HUES6 (cell line): ENCODE results near the gene C17orf107.

Experiments used
- H3K27ac ChIP-seq: 2 replicates; pipeline ENCODE4 v1.7.0; 2013; ENCODE audit warnings: low read depth, mild to moderate bottlenecking, low read length, inconsistent platforms
- H3K27me3 ChIP-seq: 2 replicates; pipeline ENCODE4 v1.6.1; 2013; ENCODE audit warnings: low read length; ENCODE audit not compliant: control insufficient read depth, insufficient read depth
- H3K36me3 ChIP-seq: 2 replicates; pipeline ENCODE4 v1.6.1; 2013; ENCODE audit warnings: low read length; ENCODE audit not compliant: control insufficient read depth, insufficient read depth
- H3K4me1 ChIP-seq: 2 replicates; pipeline ENCODE4 v1.6.1; 2013; ENCODE audit warnings: low read length; ENCODE audit not compliant: control insufficient read depth, insufficient read depth
- H3K4me3 ChIP-seq: 2 replicates; pipeline ENCODE4 v1.5.1; 2013; ENCODE audit warnings: low read depth, low read length
- H3K9ac ChIP-seq: one replicate; pipeline ENCODE4 v1.6.1; 2013; ENCODE audit warnings: mild to moderate bottlenecking, low read length
- H3K9me3 ChIP-seq: 2 replicates; pipeline ENCODE4 v1.6.1; 2013; ENCODE audit warnings: low read depth, low read length; ENCODE audit not compliant: control insufficient read depth, insufficient read depth

C17orf107 gene

DNA sequence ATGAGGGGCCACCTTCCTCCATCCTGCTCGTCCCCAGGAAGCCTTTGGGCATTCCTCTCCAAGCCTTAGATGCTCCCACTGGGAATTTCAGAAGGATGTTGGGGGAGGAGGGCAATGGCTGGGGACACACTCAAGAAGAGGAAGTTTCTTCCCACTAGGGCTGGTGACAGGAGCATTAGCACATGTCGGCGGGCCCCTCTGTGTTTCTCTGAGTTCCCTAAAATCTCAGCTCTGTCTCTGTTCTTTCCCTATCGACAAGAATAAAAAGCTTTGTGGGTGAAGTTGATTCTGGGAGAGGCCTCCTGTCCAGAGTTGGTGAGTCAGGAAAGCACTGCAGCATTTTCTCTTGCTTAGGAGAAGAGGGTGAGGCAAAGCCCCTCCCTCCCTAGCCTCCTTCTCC is 19.7 kb upstream of the C17orf107 start:
- H3K36me3 ChIP-seq = peaks cover 17% of the 10 kb centered on the region
- no peak overlapping the region for H3K4me3 ChIP-seq

DNA sequence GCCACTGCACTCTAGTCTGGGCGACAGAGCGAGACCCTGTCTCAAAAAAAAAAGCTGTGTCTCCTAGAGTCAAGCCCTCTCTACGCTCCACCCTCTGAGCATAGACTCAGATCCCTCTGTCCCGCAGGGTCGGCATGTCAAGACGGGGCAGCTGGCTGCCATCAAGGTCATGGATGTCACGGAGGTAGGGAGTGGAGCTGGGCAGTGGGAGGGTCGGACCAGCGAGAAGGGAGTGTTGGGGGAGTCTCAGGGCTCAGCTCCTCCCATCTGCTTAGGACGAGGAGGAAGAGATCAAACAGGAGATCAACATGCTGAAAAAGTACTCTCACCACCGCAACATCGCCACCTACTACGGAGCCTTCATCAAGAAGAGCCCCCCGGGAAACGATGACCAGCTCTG is 18.5 kb upstream of the C17orf107 start:
- Histone ChIP-seq H3K4me3 (no peak overlapping the region), H3K27me3 (no peaks in the 10 kb centered on the region), H3K36me3 (peaks cover 29% of the 10 kb centered on the region), H3K9me3 (no peaks in the 10 kb centered on the region), H3K4me1 (peaks cover 7% of the 10 kb centered on the region; the same call in 1 of the 2 replicates), H3K27ac (no peak overlapping the region), H3K9ac (no peak overlapping the region)

More for the DNA sequence above, 19.7 kb upstream of the C17orf107 start:
- Histone ChIP-seq H3K27ac (no peak overlapping the region), H3K9me3 (no peaks in the 10 kb centered on the region), H3K27me3 (no peaks in the 10 kb centered on the region), H3K4me1 (peaks cover 7% of the 10 kb centered on the region; the same call in 1 of the 2 replicates), H3K9ac (no peak overlapping the region)

DNA sequence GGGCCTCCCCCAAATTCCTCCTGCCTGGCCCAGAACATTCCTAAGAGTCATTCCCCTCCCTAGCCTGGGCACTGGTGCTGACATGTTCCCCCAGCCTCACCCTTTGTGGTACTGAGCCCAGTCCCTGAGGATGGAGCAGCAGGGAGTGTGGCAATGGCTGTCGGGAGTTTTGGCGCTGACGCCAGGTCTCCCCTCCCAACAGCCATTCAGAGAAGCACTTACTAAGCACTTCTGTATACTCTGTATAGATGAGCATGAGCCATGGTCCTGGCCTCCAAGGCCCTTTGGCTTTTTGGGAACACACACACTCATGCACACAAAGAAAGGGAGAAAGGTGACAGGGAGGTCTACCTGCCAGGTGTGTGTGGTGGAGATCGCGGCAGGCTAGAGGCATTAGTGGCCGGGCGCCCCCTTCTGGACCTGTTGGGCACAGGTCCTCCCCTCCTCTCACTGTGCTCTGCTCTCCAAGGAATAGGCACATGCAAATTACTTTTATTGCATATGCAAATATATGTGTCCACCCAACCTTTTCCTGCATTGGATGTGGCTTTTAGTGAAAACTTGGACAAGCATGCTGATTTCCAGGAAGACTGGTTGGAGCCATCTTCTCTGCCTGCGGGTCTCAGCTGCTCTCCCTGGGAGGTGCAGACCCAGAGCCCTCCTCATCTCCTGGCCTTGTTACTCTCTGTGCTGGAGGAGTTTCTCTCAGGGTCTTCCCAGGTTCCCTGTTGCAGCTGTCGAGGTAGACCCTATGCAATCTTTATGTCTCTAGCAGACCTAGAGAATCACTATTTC is 17.4 kb upstream of the C17orf107 start:
- no peak overlapping the region for H3K27ac ChIP-seq
- peaks cover 40% of the 10 kb centered on the region for H3K36me3 ChIP-seq

DNA sequence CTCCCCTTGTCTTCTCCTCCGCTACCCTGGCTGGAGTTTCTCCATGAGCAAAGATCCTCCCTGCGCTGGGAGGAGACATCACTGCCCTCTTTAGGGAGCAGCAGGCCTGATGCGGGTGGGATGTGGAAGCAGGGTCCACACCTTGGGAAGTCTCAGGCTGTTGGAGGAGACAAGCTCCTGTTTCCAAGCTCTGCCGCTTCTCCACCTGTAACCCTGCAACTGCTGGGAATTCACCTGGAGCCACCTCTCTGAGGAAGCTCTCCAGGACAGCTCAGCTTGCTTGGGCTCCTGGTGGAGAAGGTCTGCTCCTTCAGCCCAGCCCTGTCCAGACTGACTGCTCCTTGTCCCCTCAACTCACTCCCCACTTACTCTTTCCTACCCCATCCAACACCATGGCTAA is 14.8 kb upstream of the C17orf107 start:
- Histone ChIP-seq H3K9me3 (no peaks in the 10 kb centered on the region), H3K36me3 (peaks cover 48% of the 10 kb centered on the region), H3K27me3 (no peaks in the 10 kb centered on the region), H3K27ac (no peak overlapping the region), H3K9ac (no peak overlapping the region), H3K4me1 (peaks cover 7% of the 10 kb centered on the region; the same call in 1 of the 2 replicates), H3K4me3 (no peak overlapping the region)

More for the DNA sequence above, 17.4 kb upstream of the C17orf107 start:
- no peaks in the 10 kb centered on the region for H3K27me3 ChIP-seq
- peaks cover 7% of the 10 kb centered on the region; the same call in 1 of the 2 replicates for H3K4me1 ChIP-seq
- H3K4me3 ChIP-seq = no peak overlapping the region
- H3K9me3 ChIP-seq = no peaks in the 10 kb centered on the region
- H3K9ac ChIP-seq = no peak overlapping the region

DNA sequence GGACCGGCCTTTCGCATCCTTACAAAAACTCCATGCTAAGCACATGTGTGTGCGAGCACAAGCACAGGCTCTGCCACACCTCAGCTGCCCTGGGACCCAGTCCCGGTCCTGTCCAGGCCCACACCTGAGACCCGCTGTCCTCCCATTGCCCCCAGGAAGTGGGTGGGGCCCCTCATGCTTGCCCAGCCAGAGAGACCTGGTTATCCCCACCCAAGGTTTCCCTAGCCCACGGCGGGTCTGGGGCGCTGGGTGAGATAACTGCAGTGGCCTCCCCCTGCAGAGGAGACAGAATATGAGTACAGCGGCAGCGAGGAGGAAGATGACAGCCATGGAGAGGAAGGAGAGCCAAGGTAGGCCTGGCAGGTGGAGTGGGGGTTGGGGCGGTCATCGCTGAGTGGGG is 12.5 kb upstream of the C17orf107 start:
- H3K36me3 ChIP-seq = peaks cover 66% of the 10 kb centered on the region
- H3K4me1 ChIP-seq = peaks cover 4% of the 10 kb centered on the region; the same call in 1 of the 2 replicates
- H3K9ac ChIP-seq = no peak overlapping the region
- no peaks in the 10 kb centered on the region for H3K27me3 ChIP-seq
- no peak overlapping the region for H3K27ac ChIP-seq
- no peak overlapping the region for H3K4me3 ChIP-seq
- no peaks in the 10 kb centered on the region for H3K9me3 ChIP-seq

DNA sequence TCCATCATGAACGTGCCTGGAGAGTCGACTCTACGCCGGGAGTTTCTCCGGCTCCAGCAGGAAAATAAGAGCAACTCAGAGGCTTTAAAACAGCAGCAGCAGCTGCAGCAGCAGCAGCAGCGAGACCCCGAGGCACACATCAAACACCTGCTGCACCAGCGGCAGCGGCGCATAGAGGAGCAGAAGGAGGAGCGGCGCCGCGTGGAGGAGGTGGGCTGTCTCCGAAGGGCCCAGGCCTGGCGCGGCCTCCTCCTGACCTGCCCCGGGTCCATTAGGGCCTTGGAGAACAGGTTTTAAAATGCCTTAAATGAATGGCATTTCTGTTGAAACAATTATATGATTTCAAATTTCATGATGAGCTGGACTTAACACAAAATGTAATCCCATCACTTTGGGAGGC is 11.8 kb upstream of the C17orf107 start:
- Histone ChIP-seq H3K27me3 (no peaks in the 10 kb centered on the region), H3K9me3 (no peaks in the 10 kb centered on the region), H3K27ac (no peak overlapping the region), H3K4me1 (no peaks in the 10 kb centered on the region), H3K36me3 (peaks cover 66% of the 10 kb centered on the region), H3K4me3 (no peak overlapping the region), H3K9ac (no peak overlapping the region)

DNA sequence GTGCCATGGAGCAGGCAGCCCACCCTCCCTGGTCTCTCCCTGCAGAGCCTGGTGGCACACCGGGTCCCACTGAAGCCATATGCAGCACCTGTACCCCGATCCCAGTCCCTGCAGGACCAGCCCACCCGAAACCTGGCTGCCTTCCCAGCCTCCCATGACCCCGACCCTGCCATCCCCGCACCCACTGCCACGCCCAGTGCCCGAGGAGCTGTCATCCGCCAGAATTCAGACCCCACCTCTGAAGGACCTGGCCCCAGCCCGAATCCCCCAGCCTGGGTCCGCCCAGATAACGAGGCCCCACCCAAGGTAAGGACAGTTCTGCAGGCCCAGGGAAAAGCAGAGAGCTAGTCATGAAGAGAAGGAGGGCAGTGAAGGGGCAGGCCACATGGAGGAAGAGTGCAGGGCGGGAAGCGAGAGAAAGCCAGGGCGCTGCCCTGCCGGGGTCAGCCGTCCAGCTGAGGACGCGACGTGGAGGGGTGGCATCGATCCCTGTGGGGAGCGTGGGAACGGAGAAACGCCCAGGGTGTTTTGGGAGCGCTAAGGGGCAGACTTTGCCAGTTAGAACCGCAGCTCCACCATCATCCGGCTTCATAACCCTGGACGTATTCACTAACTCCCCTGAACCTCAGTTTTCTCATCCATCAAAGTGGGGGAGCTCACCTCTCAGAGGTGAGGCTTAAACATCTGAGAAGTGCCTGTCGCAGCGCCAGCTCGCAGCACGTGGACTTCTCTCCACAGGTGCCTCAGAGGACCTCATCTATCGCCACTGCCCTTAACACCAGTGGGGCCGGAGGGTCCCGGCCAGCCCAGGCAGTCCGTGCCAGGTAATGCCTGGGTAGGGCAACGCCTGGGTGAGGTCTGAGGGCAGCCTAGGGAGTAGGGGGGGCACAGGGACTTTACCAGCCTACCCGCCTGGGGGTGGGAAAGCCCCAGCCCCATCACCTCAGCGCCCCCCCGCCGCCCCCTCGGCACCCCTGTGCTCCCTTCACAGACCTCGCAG is 7.6 kb upstream of the C17orf107 start:
- H3K36me3 ChIP-seq = peaks cover 78% of the 10 kb centered on the region

DNA sequence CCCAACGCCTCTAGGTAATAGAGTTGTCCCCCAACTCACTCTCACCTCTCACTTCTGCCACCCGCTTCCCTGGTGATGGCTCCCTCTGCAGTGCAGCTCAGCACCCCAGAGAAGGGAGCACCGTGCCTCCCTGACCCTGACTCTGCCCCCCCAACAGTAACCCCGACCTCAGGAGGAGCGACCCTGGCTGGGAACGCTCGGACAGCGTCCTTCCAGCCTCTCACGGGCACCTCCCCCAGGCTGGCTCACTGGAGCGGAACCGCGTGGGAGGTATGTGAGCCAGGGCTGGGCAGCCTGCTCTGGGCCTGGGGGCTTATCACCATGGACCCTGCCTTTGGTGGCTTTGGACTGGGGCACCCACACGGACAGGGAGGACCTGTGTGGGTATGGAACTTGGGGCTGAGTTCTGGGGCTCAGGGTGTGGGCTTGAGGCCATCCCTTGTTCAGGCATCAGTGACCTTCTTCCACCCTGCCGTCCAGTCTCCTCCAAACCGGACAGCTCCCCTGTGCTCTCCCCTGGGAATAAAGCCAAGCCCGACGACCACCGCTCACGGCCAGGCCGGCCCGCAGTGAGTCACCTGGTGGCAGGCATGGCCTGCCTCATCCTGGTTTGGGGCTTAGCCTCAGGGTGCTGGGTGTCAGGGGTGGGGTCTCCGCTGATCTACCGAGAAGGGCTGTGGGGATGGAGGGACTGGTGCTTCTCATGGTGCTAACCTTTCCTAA is 6.7 kb upstream of the C17orf107 start:
- Histone ChIP-seq H3K36me3 (peaks cover 70% of the 10 kb centered on the region), H3K4me3 (no peak overlapping the region), H3K4me1 (no peaks in the 10 kb centered on the region), H3K27me3 (no peaks in the 10 kb centered on the region), H3K9ac (no peak overlapping the region), H3K9me3 (no peaks in the 10 kb centered on the region), H3K27ac (no peak overlapping the region)

More for the DNA sequence above, 7.6 kb upstream of the C17orf107 start:
- no peaks in the 10 kb centered on the region for H3K27me3 ChIP-seq
- no peak overlapping the region for H3K4me3 ChIP-seq
- no peaks in the 10 kb centered on the region for H3K9me3 ChIP-seq
- H3K27ac ChIP-seq = no peak overlapping the region
- H3K4me1 ChIP-seq = no peaks in the 10 kb centered on the region
- no peak overlapping the region for H3K9ac ChIP-seq

DNA sequence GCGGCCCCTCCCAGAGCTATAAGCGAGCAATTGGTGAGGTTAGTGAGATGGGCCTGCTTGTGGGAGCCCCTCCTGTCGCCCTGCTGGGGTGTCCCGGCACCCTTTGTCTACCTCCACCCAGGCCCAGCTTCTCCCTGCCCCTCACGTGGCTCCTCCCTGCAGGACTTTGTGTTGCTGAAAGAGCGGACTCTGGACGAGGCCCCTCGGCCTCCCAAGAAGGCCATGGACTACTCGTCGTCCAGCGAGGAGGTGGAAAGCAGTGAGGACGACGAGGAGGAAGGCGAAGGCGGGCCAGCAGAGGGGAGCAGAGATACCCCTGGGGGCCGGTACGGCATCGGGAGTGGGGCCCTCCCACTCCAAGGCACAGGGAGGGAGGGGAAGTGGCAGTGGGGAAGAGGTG is 6.1 kb upstream of the C17orf107 start:
- Histone ChIP-seq H3K4me1 (no peaks in the 10 kb centered on the region), H3K27me3 (no peaks in the 10 kb centered on the region), H3K9ac (no peak overlapping the region), H3K27ac (no peak overlapping the region), H3K9me3 (no peaks in the 10 kb centered on the region), H3K4me3 (no peak overlapping the region), H3K36me3 (peaks cover 66% of the 10 kb centered on the region)

DNA sequence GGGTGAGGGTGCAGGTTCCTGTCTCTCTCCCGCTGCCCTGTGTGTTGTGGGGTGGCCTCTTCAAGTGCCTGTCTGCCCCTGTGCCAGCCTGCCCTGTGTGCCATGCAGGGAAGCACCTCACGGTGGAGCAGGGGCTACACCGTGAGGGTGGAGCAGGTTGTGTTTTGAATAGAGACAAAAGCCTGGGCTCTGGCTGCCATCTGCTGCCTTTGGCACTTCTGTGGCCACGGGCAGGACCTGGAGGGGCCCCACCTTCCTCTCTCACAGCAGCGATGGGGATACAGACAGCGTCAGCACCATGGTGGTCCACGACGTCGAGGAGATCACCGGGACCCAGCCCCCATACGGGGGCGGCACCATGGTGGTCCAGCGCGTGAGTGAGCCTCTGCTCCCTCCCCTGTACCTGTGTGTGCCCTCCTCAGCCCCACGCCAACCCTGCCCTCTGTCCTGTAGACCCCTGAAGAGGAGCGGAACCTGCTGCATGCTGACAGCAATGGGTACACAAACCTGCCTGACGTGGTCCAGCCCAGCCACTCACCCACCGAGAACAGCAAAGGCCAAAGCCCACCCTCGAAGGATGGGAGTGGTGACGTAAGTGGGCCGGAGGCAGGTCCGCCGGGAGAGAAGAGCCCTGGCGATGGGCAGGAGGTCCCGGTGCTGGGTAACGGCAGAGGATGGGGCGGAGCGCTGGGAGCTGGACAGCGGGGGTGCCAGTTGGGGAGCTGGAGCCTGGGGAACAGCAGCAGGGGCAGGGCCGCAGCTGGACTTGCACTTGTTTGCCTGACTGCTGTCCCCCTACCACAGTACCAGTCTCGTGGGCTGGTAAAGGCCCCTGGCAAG is 5.4 kb upstream of the C17orf107 start:
- no peaks in the 10 kb centered on the region for H3K27me3 ChIP-seq
- peaks cover 63% of the 10 kb centered on the region for H3K36me3 ChIP-seq
- H3K9me3 ChIP-seq = no peaks in the 10 kb centered on the region
- no peak overlapping the region for H3K9ac ChIP-seq
- H3K27ac ChIP-seq = no peak overlapping the region
- H3K4me1 ChIP-seq = 0 out of 2 replicates have a peak, but pooled peaks cover 3% of the 10 kb centered on the region
- no peak overlapping the region for H3K4me3 ChIP-seq
